ENCODE measurements around the gene HSPB9.

DNA sequence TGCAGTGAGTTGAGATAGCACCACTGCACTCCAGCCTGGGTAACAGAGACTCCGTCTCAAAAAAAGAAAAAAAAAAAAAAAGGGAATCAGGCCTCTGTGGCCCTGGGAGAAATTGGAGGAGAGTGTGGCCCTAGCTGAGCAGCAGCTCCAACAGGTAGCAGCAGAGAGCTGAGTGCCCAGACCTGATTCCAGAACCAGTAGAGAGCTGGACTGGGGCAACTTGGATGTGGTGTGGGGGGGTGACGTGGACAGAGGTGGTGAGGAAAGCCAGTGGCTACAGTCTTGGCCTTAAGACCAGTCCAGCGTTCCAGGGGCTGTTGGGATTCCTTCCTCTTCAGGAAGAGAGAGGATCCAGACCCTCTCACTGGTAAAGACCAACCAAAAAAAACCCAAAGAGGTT is 1.7 kb downstream of the HSPB9 start:
- TF ChIP-seq, protein P1, sequence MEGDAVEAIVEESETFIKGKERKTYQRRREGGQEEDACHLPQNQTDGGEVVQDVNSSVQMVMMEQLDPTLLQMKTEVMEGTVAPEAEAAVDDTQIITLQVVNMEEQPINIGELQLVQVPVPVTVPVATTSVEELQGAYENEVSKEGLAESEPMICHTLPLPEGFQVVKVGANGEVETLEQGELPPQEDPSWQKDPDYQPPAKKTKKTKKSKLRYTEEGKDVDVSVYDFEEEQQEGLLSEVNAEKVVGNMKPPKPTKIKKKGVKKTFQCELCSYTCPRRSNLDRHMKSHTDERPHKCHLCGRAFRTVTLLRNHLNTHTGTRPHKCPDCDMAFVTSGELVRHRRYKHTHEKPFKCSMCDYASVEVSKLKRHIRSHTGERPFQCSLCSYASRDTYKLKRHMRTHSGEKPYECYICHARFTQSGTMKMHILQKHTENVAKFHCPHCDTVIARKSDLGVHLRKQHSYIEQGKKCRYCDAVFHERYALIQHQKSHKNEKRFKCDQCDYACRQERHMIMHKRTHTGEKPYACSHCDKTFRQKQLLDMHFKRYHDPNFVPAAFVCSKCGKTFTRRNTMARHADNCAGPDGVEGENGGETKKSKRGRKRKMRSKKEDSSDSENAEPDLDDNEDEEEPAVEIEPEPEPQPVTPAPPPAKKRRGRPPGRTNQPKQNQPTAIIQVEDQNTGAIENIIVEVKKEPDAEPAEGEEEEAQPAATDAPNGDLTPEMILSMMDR (IDR thresholded peaks at IDR 0.05) = peak in 1 of 7 experiments; percentile 6
- no peak for TF ChIP-seq POLR2A (IDR thresholded peaks at IDR 0.05)
